Heart left ventricle (tissue), 16 donors: Measurements from ENCODE around the gene PRDX5. TPM values are rescaled to one million over a fixed set of nuclear protein-coding genes. Genes with fewer than 3 reads are reported as not detected.

ENCODE experiments used
- ATAC-seq, 4 donors: fragments of 200-7000 bp; cut with Tn5 transposase; one replicate each; pipeline ENCODE4 v1.9.1; 2020 to 2022; ENCODE audit warnings: moderate library complexity in 4 of 4, mild to moderate bottlenecking in 3 of 4, moderate number of reproducible peaks in 1 of 4
- DNase-seq, 5 donors: peaks; one replicate each; pipeline ENCODE4 v3.0.0-alpha.2; 2020
- H3K27ac ChIP-seq, 12 donors: fragments of 200-600 bp; sonication (generic) in 4 of 12; one replicate each; pipeline versions ENCODE4 v1.5.0 to v1.8.0; 2016 to 2022; ENCODE audit warnings: mild to moderate bottlenecking in 2 of 12
- H3K27me3 ChIP-seq, 9 donors: fragments of 200-600 bp; sonication (generic) in 2 of 9; one replicate each; pipeline versions ENCODE4 v1.5.1 to v1.8.0; 2016 to 2022; ENCODE audit warnings: mild to moderate bottlenecking in 3 of 9
- H3K36me3 ChIP-seq, 9 donors: fragments of 200-600 bp; sonication (generic) in 2 of 9; one replicate each; pipeline versions ENCODE4 v1.5.0 to v1.8.0; 2018 to 2022; ENCODE audit warnings: mild to moderate bottlenecking in 2 of 9
- H3K4me1 ChIP-seq, 12 donors: fragments of 200-600 bp; sonication (generic) in 4 of 12; one replicate each; pipeline versions ENCODE4 v1.5.0 to v1.8.0; 2016 to 2022; ENCODE audit warnings: mild to moderate bottlenecking in 3 of 12
- H3K4me3 ChIP-seq, 12 donors: fragments of 200-600 bp; sonication (generic) in 4 of 12; one replicate each; pipeline versions ENCODE4 v1.5.0 to v1.8.0; 2017 to 2022; ENCODE audit warnings: mild to moderate bottlenecking in 9 of 12, moderate library complexity in 4 of 12
- H3K9me3 ChIP-seq, 12 donors: fragments of 200-600 bp; sonication (generic) in 4 of 12; one replicate each; pipeline versions ENCODE4 v1.5.0 to v1.8.0; 2016 to 2022; ENCODE audit warnings: mild to moderate bottlenecking in 1 of 12
- POLR2A ChIP-seq, 2 donors: fragments of 450-650 bp; IDR thresholded peaks; one replicate each; pipeline ENCODE4 v1.6.1; 2017; ENCODE audit warnings: antibody characterized with exemption in 2 of 2, mild to moderate bottlenecking in 2 of 2, moderate library complexity in 2 of 2
- WGBS, 4 donors: extraction: QIAGEN DNeasy Blood & Tissue Kit in 2 of 4; methylation state at CpG; one replicate each; pipeline versions ENCODE4 v1.1.5 to v1.1.7; 2013 to 2018; 5-methylcytosine and 5-hydroxymethylcytosine counted together
- intact Hi-C, 10 donors: fragments of 100-400 bp; cut with DNase I; formaldehyde crosslinking; loops; one replicate each; pipeline versions ENCODE4 v1.11.1 to v1.14.2; 2022
- microRNA counts, 2 donors: library from miRNA; unstranded; fragments of <30 nt; microRNA quantifications; one replicate each; lab custom pipeline; 2016
- microRNA-seq, 4 donors: library from miRNA; unstranded; fragments of <30 nt; microRNA quantifications; one replicate each; pipeline versions ENCODE4 to v1.2.0, GENCODE V29; 2017 to 2020
- polyA plus RNA-seq, 2 donors: library from polyadenylated mRNA; stranded (reverse); fragments of 200-250 nt; gene quantifications; one replicate each; pipeline ENCODE4 v1.2.3, GENCODE V29; 2013
- total RNA-seq, 9 donors: library from RNA; depleted of rRNA in 2 of 9; stranded (reverse); fragments of >200 nt in 2 of 9; fragmentation: NEBNext Ultra II Directional in 3 of 9; extraction: Animal tissue kit (Norgen Biotek cat#: 25700) in 3 of 9; gene quantifications; one replicate each; pipeline versions ENCODE4 v1.1.0 to v1.2.4, GENCODE V29; 2016 to 2023
- TF ChIP-seq, protein P1 (sequence below), 12 donors: fragments of 200-600 bp; sonication (generic) in 4 of 12; IDR thresholded peaks; one replicate each; pipeline versions ENCODE4 v1.5.0 to v1.8.0; 2018 to 2022; ENCODE audit warnings: antibody characterized with exemption in 12 of 12, mild to moderate bottlenecking in 5 of 12
- donor health status: ischemic (EF 13 %, LVEDD 7.1; RV severe dilation, severe dysfunction).
- donor health status: healthy with polysubstance abuse.
- donor health status: DM: no; HTN: yes; CAD: no.
- donor health status: DM: no; HTN: no; CAD: no.
- donor health status: ischemic (EF 25% LVEDD 6.9; RV normal size, moderate dysfunction).
- donor health status: ischemic (EF 25% LVEDD 5.7; RV mildly dilated, moderate dysfunction).
- donor health status: healthy.
- donor health status: DM: yes; HTN: yes; CAD: no.
- donor health status: ischemic (EF 35%, LVEDD 5.7; RV mildly dilated, moderate dysfunction).
- donor health status: nonischemic (EF 11% LVEDD 7.7; RV severe dilation, severe dysfunction).
- donor health status: DM: yes; HTN: yes; CAD: no.
- donor health status: PGD.
- donor health status: ischemic (EF 29% LVEDD 5.4; RV normal size, mild dysfunction).
- donor health status: nonischemic (EF 23%, LVEDD 6.1; RV moderate dilation, normal function).

Gene PRDX5
- total and polyA plus RNA-seq, 11 donors = 220 to 882 (median 294) TPM

DNA sequence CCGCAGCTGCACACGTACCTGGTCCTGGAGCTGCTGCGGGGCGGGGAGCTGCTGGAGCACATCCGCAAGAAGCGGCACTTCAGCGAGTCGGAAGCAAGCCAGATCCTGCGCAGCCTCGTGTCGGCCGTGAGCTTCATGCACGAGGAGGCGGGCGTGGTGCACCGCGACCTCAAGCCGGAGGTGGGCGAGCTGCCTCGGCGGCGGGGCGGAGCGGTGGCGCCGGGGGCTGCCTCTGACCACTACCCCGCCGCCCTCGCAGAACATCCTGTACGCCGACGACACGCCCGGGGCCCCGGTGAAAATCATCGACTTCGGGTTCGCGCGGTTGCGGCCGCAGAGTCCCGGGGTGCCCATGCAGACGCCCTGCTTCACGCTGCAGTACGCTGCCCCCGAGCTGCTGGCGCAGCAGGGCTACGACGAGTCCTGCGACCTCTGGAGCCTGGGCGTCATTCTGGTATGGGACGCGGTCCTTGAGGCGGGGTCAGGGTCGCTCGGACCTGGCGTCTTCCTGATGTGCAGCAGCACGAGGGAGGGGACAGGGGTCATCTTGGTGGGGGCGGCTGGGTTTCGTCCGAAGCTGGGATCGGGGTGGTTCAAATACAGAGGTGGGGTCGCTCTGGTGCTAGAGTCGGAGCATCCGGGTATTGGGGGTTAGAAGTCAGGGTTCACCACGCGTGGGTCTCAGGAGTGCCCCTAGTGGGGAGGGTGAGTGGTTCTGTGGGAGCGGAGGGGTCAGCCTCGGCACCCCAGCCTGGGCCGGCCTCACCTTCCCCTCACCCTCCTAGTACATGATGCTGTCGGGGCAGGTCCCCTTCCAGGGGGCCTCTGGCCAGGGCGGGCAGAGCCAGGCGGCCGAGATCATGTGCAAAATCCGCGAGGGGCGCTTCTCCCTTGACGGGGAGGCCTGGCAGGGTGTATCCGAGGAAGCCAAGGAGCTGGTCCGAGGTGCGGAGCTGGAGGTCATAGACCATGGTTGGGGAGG lies 51.8 kb downstream of the PRDX5 start:
- WGBS, 4 donors = 88 to 91% (median 90%) methylated on average over 61 to 82 of the region's 82 CpGs
- TF ChIP-seq, protein P1, sequence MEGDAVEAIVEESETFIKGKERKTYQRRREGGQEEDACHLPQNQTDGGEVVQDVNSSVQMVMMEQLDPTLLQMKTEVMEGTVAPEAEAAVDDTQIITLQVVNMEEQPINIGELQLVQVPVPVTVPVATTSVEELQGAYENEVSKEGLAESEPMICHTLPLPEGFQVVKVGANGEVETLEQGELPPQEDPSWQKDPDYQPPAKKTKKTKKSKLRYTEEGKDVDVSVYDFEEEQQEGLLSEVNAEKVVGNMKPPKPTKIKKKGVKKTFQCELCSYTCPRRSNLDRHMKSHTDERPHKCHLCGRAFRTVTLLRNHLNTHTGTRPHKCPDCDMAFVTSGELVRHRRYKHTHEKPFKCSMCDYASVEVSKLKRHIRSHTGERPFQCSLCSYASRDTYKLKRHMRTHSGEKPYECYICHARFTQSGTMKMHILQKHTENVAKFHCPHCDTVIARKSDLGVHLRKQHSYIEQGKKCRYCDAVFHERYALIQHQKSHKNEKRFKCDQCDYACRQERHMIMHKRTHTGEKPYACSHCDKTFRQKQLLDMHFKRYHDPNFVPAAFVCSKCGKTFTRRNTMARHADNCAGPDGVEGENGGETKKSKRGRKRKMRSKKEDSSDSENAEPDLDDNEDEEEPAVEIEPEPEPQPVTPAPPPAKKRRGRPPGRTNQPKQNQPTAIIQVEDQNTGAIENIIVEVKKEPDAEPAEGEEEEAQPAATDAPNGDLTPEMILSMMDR (IDR thresholded peaks at IDR 0.05) = no peak
- Histone ChIP-seq H3K36me3 (peaks cover 0 to 70% (median 61%) of the 10 kb centered on the region in 9 donors), H3K27me3 (no peaks in the 10 kb centered on the region), H3K27ac (no peak overlapping the region), H3K4me1 (peaks cover 0 to 5% (median 0%) of the 10 kb centered on the region in 12 donors), H3K9me3 (no peaks in the 10 kb centered on the region), H3K4me3 (no peak overlapping the region)
- intact Hi-C loops = no loop called here
- ATAC-seq (no peak), DNase-seq (no peak)

DNA sequence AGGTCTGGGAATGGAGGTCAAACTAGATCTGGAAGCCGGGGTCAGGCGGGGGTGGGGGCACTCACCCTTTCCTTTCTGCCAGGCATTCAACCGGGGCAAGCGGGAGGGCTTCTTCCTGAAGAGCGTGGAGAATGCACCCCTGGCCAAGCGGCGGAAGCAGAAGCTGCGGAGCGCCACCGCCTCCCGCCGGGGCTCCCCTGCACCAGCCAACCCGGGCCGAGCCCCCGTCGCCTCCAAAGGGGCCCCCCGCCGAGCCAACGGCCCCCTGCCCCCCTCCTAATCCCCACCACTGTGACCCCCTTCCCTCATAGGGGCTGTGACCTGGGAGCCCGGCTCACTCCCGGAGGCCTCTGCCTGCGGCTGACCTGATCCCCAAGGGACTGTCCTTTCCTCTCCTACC lies 53.3 kb downstream of the PRDX5 start:
- Histone ChIP-seq H3K36me3 (peaks cover 0 to 56% (median 46%) of the 10 kb centered on the region in 9 donors), H3K9me3 (no peaks in the 10 kb centered on the region), H3K4me3 (no peak overlapping the region), H3K4me1 (peaks cover 0 to 5% (median 0%) of the 10 kb centered on the region in 12 donors), H3K27me3 (no peaks in the 10 kb centered on the region), H3K27ac (no peak overlapping the region)
- no peak for TF ChIP-seq POLR2A (IDR thresholded peaks at IDR 0.05)
- TF ChIP-seq, protein P1 (IDR thresholded peaks at IDR 0.05) = no peak
- no peak for ATAC-seq
- WGBS, 4 donors = 81 to 86% (median 84%) methylated on average over 20 to 22 of the region's 22 CpGs
- intact Hi-C loops = no loop called here
- DNase-seq = no peak

MicroRNA genes within 50 kb of the gene (microRNA counts, 767-probe panel; counts per million panel counts)
- microRNA hsa-miR-1237 (lab: Ali Mortazavi, UCI) = 0 to 71.6 counts per million in 2 donors

Small RNAs within 50 kb of the gene (microRNA-seq; reads per million reads assigned to microRNA genes)
- gene MIR1237 = 0 to 3.3 (median 0.94) reads per million in 4 donors
- gene MIR7155 = 0.62 to 1.2 (median 0.71) reads per million in 4 donors

Other genes starting within 250 kb of the PRDX5 start
- gene MACROD1, start 152.0 kb upstream of the PRDX5 start, total RNA-seq = 100 to 1,000 TPM in 6 of 9 donors, 10 to 100 TPM in 3; 61.3 to 166 (median 116) TPM
- gene MACROD1, start 152.0 kb upstream of the PRDX5 start, polyA plus RNA-seq = 100 to 1,000 TPM in 1 of 2 donors, 10 to 100 TPM in 1; 48.9 to 287 TPM
- 100 to 1,000 TPM in 2 of 9 donors, 10 to 100 TPM in 7; 74.9 to 143 (median 88.8) TPM for gene STIP1, start 131.9 kb upstream of the PRDX5 start, total RNA-seq
- gene STIP1, start 131.9 kb upstream of the PRDX5 start, polyA plus RNA-seq = 100 to 1,000 TPM in 1 of 2 donors, 10 to 100 TPM in 1; 68.8 to 175 TPM
- gene FERMT3, start 111.4 kb upstream of the PRDX5 start, total RNA-seq = 10 to 100 TPM in 2 of 9 donors, 1 to 10 TPM in 7; 3.4 to 71.5 (median 5.7) TPM
- gene FERMT3, start 111.4 kb upstream of the PRDX5 start, polyA plus RNA-seq = 1 to 10 TPM; 2.8 to 7.9 TPM
- gene TRPT1, start 91.9 kb upstream of the PRDX5 start, total RNA-seq = 100 to 1,000 TPM in 2 of 9 donors, 10 to 100 TPM in 7; 51.2 to 146 (median 63.3) TPM
- gene TRPT1, start 91.9 kb upstream of the PRDX5 start, polyA plus RNA-seq = 100 to 1,000 TPM in 1 of 2 donors, 10 to 100 TPM in 1; 65.3 to 123 TPM
- 10 to 100 TPM; 63.7 to 93.0 (median 70.3) TPM for gene NUDT22, start 91.8 kb upstream of the PRDX5 start, total RNA-seq
- 10 to 100 TPM; 74.9 to 90.9 TPM for gene NUDT22, start 91.8 kb upstream of the PRDX5 start, polyA plus RNA-seq
- gene DNAJC4, start 87.6 kb upstream of the PRDX5 start, total RNA-seq = 10 to 100 TPM; 31.2 to 63.6 (median 47.2) TPM
- 100 to 1,000 TPM in 1 of 2 donors, 10 to 100 TPM in 1; 33.8 to 123 TPM for gene DNAJC4, start 87.6 kb upstream of the PRDX5 start, polyA plus RNA-seq
- 100 to 1,000 TPM; 172 to 332 (median 241) TPM for gene VEGFB, start 83.5 kb upstream of the PRDX5 start, total RNA-seq
- gene VEGFB, start 83.5 kb upstream of the PRDX5 start, polyA plus RNA-seq = 100 to 1,000 TPM; 127 to 304 TPM
- gene FKBP2, start 77.0 kb upstream of the PRDX5 start, total RNA-seq = 10 to 100 TPM; 35.0 to 71.5 (median 51.8) TPM
- 100 to 1,000 TPM; 226 to 250 TPM for gene FKBP2, start 77.0 kb upstream of the PRDX5 start, polyA plus RNA-seq
- 100 to 1,000 TPM in 4 of 9 donors, 10 to 100 TPM in 5; 69.6 to 244 (median 90.4) TPM for gene PPP1R14B, start 71.2 kb upstream of the PRDX5 start, total RNA-seq
- gene PPP1R14B, start 71.2 kb upstream of the PRDX5 start, polyA plus RNA-seq = 100 to 1,000 TPM; 160 to 167 TPM
- 10 to 100 TPM in 3 of 9 donors, 1 to 10 TPM in 6; 7.6 to 19.1 (median 9.8) TPM for gene PLCB3, start 66.6 kb upstream of the PRDX5 start, total RNA-seq
- gene PLCB3, start 66.6 kb upstream of the PRDX5 start, polyA plus RNA-seq = 10 to 100 TPM in 1 of 2 donors, 1 to 10 TPM in 1; 7.4 to 11.6 TPM
- 100 to 1,000 TPM in 2 of 9 donors, 10 to 100 TPM in 7; 41.5 to 123 (median 49.9) TPM for gene BAD, start 33.5 kb upstream of the PRDX5 start, total RNA-seq
- 10 to 100 TPM; 76.9 to 94.6 TPM for gene BAD, start 33.5 kb upstream of the PRDX5 start, polyA plus RNA-seq
- 10 to 100 TPM; 24.3 to 48.3 (median 26.2) TPM for gene GPR137, start 32.3 kb upstream of the PRDX5 start, total RNA-seq
- gene GPR137, start 32.3 kb upstream of the PRDX5 start, polyA plus RNA-seq = 10 to 100 TPM; 20.2 to 44.0 TPM
- gene KCNK4, start 26.8 kb upstream of the PRDX5 start, total RNA-seq = not detected
- not detected for gene KCNK4, start 26.8 kb upstream of the PRDX5 start, polyA plus RNA-seq
- gene CATSPERZ, start 17.8 kb upstream of the PRDX5 start, total RNA-seq = not detected
- not detected for gene CATSPERZ, start 17.8 kb upstream of the PRDX5 start, polyA plus RNA-seq
- 100 to 1,000 TPM in 8 of 9 donors, 10 to 100 TPM in 1; 94.0 to 291 (median 145) TPM for gene ESRRA, start 12.6 kb upstream of the PRDX5 start, total RNA-seq
- 100 to 1,000 TPM; 217 to 260 TPM for gene ESRRA, start 12.6 kb upstream of the PRDX5 start, polyA plus RNA-seq
- 100 to 1,000 TPM in 4 of 9 donors, 10 to 100 TPM in 5; 80.0 to 169 (median 95.6) TPM for gene TRMT112, start 562 bp upstream of the PRDX5 start, total RNA-seq
- 100 to 1,000 TPM; 172 to 186 TPM for gene TRMT112, start 562 bp upstream of the PRDX5 start, polyA plus RNA-seq
- 10 to 100 TPM in 1 of 9 donors, 1 to 10 TPM in 8; 4.1 to 16.2 (median 7.3) TPM for gene CCDC88B, start 22.1 kb downstream of the PRDX5 start, total RNA-seq
- gene CCDC88B, start 22.1 kb downstream of the PRDX5 start, polyA plus RNA-seq = 10 to 100 TPM in 1 of 2 donors, 1 to 10 TPM in 1; 8.1 to 24.0 TPM
- gene RPS6KA4, start 41.0 kb downstream of the PRDX5 start, total RNA-seq = 10 to 100 TPM; 12.8 to 32.5 (median 18.3) TPM
- gene RPS6KA4, start 41.0 kb downstream of the PRDX5 start, polyA plus RNA-seq = 10 to 100 TPM; 15.0 to 30.4 TPM
- not detected for gene SLC22A11, start 237.8 kb downstream of the PRDX5 start, total RNA-seq
- gene SLC22A11, start 237.8 kb downstream of the PRDX5 start, polyA plus RNA-seq = not detected